Effector CD4-positive, alpha-beta T cell (primary cell): ENCODE results near the gene ANO3. TPM values are rescaled to one million over a fixed set of nuclear protein-coding genes. Genes with fewer than 3 reads are reported as not detected.
"Not testable (repeated sequence)": the region's sequence is repeated elsewhere in the genome, so short reads cannot be mapped to it uniquely, and the experiment has no call there.

Experiments used
- DNase-seq: peaks from one replicate; pipeline ENCODE4 v3.0.0-alpha.2; 2020
- total RNA-seq: gene quantifications from one replicate; lab custom pipeline; 2026; lab: John Stamatoyannopoulos, UW

The ANO3 gene
- total RNA-seq: not detected

DNA sequence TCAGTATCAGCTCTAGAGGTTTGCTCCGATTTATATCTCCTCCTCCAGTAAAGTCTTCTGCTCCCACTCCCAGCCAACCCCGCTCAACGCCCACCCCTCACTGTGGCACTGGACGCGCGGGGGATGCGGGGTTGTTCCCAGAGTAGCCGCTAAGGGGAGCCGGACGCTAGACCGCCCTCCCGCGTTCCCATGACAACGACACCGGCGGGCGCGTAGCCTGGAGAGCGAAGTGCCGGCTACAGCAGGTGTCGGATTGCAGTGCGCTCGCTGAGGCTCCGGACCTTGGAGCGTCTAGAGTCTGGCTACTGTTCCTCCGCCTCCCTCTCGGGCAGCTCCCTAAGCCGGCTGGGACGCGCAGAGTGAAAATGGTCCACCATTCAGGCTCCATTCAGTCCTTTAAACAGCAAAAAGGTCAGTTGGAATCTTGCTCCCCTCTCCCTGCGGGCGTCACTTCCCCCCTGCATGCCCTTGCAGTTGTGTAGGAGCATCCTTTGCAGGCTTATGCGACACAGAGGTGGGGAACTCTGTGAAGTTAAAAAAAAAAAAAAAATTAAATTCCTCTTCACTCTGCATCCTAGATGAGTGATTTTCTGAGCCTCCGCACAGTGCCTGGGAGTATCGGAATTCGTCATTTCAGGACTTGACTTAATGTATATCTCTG lies at the start of gene ANO3:
TSS of gene ANO3 (plus strand) at position 220 of the 661 bp plus-strand sequence. CDS start at position 366, 146 bp downstream.
- no peak for DNase-seq

DNA sequence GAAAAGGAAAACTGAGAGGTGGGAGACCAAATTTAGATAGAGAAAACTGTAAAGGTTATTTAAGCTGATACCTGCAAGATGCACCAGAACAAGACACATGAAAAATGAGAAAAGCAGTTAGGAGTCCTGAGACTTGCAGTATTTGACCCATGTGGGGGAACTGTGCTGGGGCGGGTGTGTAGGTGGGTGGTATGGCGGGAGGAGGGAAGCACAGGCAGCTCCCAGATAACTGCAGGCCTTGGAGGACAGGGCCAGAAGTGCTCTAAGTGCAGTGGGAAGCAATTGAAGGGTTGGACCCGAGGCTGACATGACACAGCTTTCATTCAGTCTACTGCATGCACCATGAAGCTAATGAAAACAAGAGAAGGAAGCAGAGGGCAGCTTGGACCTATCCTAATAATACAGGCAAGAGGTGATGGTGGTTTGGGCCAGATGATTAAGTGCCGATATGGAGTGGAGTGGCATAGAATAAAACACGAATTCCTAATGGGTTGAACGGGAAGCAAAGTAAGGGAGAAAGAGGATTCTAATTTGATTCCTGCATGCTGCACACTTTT lies 48.0 kb upstream of the ANO3 start:
- DNase-seq: no peak

- no peak for DNase-seq
These were observed 46.3 kb upstream of the ANO3 start for GRCh38 chr11:26285608-26286007.

GRCh38 chr11:26286472-26287066 lies 45.4 kb upstream of the ANO3 start:
- DNase-seq: no peak

GRCh38 chr11:26287067-26287518 lies 44.8 kb upstream of the ANO3 start:
- no peak for DNase-seq

DNA sequence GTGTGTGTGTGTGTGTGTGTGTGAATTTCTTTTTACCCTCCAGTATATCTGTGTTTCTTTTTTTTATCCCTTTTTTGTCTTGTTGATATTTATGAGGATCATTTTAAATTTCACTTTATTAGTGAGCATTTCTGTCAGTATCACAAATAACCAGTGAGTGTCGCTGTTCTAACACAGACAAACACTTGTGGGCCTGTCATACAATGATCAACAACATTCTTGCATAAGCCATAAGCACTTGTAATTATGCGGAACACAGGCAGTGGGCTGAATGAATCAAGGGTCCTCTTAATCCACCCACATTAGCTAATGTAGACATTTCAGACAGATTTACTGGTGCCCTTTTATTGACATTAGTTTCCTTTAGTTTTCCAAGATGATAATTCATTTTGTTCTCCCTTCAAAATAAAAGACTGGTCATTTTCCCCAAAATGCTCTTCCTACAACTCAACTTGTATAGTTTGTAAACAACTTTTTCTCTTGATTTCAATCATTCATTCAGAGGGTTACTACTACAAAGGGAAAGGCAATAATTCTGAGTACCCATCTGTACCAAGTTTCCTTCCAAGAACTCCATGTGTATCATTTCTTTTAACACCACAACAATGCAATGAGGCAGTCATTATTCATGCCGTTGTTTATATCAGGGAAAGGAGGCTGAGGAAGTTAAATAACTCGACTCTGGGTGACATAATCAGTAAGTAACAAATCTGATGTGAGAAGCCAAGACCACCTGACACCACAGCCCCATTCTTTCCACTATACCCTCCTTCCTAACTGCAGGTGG lies 34.5 kb upstream of the ANO3 start:
- DNase-seq: no peak

- not testable (repeated sequence) for DNase-seq
These were observed 15.6 kb upstream of the ANO3 start for GRCh38 chr11:26316372-26316771.

- DNase-seq: no peak
These were observed 12.0 kb upstream of the ANO3 start for GRCh38 chr11:26319906-26320305.

DNA sequence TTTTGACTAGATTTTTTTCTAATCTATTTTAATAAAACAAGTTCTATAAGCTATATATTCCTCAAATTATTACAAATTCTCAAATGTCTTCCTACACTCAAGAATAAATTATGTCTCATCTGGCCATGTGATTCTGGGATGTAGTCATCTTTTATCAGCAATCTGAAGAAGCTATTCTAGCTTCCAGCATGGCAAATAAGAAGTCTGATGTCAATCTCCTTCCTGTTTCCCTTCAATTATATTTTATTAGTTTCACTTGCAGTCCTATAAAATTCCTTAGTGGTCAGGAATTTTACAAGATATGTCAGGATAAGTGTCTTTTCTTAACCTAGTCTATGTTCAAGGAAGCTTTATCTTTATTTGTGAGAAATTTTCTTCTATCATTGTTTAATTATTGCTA lies 10.4 kb upstream of the ANO3 start:
- DNase-seq: no peak

- no peak for DNase-seq
These were observed 9.4 kb upstream of the ANO3 start for GRCh38 chr11:26322335-26323067.

- DNase-seq: no peak
These were observed 8.1 kb upstream of the ANO3 start for GRCh38 chr11:26323837-26324236.

- no peak for DNase-seq
These were observed 7.7 kb upstream of the ANO3 start for GRCh38 chr11:26324270-26324669.

DNA sequence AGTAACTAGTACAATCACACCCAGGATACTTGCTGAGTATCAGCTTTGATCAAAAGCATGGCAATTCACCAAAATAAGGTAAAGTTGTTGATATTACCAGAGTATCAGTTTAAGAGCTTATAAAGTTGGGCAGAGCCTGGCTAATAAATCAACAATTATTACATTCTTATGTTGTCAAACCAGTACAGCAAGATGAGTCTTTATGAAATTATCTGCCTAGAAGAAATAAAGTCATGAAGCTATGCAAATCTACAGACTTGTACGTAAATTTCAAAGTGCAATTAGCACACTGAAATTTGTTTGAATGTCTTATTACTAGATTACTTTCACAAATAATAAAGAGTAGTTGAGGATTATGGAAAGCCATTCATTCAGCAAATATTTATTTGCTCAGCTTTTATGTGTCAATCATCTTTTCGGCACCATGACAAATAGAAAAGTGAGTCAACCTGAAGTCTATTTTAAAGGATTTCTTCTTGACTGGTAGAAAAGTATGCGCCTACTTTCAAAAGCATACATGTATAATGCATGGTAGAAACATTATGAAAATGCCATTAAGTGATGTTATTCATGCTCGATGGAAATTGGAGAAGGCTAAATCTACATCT lies 5.0 kb upstream of the ANO3 start:
- no peak for DNase-seq

GRCh38 chr11:26329206-26329605 lies 2.7 kb upstream of the ANO3 start:
- no peak for DNase-seq

- no peak for DNase-seq
These were observed 1.7 kb upstream of the ANO3 start for GRCh38 chr11:26330262-26330661.

- DNase-seq: no peak
These were observed 614 bp downstream of the ANO3 start for GRCh38 chr11:26332572-26332915.

- DNase-seq: no peak
These were observed 2.0 kb downstream of the ANO3 start for GRCh38 chr11:26333906-26334305.

DNA sequence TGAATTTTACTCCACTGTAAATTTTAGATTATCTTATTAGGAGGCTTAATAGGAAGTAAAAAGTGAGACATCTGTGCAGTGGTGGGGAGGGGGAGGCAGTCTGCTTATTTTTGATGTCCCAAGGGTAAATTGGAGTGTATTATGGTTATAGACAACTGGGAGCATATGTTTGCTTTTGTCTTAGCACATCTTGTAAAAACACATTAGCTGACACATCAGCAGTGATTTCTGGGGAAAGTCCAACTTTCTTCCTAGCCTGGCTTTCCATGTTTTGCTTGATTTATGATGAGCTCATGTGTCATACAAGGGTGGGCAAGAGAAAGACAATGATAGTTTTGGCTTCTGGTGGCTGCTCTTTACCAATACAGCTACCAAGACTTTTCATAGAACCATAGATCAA lies 4.0 kb downstream of the ANO3 start:
- no peak for DNase-seq

DNA sequence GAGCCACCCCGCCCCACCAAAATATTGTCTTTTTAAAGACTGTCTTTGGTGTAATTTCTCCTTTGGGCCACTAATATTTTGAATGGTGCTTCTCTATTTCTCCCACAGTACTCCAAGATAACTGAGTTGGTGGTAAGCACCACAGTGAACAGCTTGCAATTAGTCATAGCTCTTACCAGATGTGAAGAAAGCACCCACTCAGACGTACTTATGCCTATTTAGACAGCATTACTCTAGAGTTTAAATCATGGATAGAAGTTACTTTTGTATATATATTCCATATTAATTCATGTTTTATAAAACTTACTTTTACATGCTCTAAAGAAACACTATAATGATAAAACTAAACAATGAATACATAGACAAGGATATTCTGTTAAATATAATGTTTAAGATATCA lies 12.7 kb downstream of the ANO3 start:
- no peak for DNase-seq

GRCh38 chr11:26348776-26349175 lies 16.8 kb downstream of the ANO3 start:
- no peak for DNase-seq

- no peak for DNase-seq
These were observed 18.1 kb downstream of the ANO3 start for GRCh38 chr11:26350002-26350401.

DNA sequence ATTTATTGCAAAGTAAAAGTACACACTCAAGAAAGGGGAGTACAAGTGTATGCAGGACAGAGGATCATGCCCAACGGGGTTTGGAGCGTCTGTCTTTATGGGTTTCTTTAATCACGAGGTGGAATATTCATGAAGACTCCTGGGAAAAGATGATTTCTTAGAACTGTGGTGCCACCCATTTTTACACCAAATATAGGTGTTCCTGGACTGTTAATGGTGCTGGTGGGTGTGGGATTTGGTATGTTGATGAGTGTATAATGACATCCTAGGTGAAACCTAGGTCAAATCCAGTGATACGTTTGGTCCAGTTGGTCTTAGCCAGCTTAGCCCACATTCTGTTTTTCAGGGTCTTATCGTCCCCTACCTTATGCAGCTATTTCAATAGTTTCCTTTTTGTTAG lies 21.1 kb downstream of the ANO3 start:
- DNase-seq: no peak

- DNase-seq: no peak
These were observed 27.1 kb downstream of the ANO3 start for GRCh38 chr11:26359055-26359454.
